ENCODE measurements around the gene CYP19A1.

- TF ChIP-seq CTCF (IDR thresholded peaks at IDR 0.05; ENCODE audit: insufficient read depth, low read length) (no peak), REST (IDR thresholded peaks at IDR 0.05; ENCODE audit: insufficient replicate concordance, low read depth) (no peak)
Observed at GRCh38 chr15:51328926-51329325, 9.5 kb downstream of the CYP19A1 start.

Measured in HL-60 (cell line).